GM18520 (cell line): ENCODE results near the gene RNF17.
"Not testable (repeated sequence)": the region's sequence is repeated elsewhere in the genome, so short reads cannot be mapped to it uniquely, and the experiment has no call there.

Experiments
- ATAC-seq: cut with Tn5 transposase; IDR thresholded peaks from one replicate; pipeline ENCODE4 v1.9.1; 2021; ENCODE audit not compliant: unreplicated experiment

RNF17 gene

GRCh38 chr13:24742294-24742693 lies 21.7 kb upstream of the RNF17 start:
- no peak for ATAC-seq

DNA sequence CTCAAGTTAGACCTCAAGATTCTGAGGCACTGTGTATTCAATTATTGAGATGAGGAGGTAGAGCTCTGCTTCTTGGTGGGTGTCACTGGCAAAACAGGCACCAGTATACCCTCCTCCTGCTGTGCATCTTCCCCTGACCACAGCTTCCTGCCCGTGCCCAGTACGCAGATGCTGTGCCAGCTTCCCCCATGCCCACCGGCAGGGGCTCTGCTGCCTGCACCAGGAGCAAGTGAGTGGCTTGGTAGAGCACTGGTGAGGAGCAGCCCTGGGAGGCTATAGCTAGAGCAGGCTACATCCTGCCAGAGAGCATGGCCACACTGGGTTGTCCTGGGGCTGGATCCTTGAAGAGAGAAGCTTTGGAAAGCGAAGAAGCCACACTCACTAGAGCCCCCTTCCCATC lies 21.0 kb upstream of the RNF17 start:
- ATAC-seq, result no peak

- ATAC-seq, result no peak
Observed at GRCh38 chr13:24744247-24744646, 19.7 kb upstream of the RNF17 start.

- ATAC-seq, result no peak
Observed at GRCh38 chr13:24745516-24745860, 18.5 kb upstream of the RNF17 start.

- no peak for ATAC-seq
Observed at GRCh38 chr13:24745861-24746617, 17.9 kb upstream of the RNF17 start.

- no peak for ATAC-seq
Observed at GRCh38 chr13:24746618-24747247, 17.2 kb upstream of the RNF17 start.

GRCh38 chr13:24747248-24748060 lies 16.5 kb upstream of the RNF17 start:
- ATAC-seq, result no peak

DNA sequence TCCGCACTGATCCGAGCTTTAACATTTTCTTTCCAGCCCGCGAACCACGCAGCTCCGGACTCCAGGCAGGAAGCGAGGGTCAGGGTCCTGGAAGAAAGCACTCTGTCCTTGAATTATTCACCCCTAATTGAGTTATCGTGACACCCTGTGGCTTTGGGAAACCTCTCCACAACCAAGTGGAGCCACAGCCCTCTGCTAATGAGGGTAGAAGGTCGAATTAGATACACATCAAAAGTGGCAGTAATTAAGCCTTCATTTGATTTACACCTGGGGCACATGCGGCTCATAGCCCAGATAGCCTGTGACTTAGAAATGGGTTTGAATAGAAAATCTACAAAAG lies 15.9 kb upstream of the RNF17 start:
- no peak for ATAC-seq

GRCh38 chr13:24759197-24759596 lies 4.8 kb upstream of the RNF17 start:
- no peak for ATAC-seq

GRCh38 chr13:24764276-24764630 lies 284 bp downstream of the RNF17 start:
- ATAC-seq, result no peak

DNA sequence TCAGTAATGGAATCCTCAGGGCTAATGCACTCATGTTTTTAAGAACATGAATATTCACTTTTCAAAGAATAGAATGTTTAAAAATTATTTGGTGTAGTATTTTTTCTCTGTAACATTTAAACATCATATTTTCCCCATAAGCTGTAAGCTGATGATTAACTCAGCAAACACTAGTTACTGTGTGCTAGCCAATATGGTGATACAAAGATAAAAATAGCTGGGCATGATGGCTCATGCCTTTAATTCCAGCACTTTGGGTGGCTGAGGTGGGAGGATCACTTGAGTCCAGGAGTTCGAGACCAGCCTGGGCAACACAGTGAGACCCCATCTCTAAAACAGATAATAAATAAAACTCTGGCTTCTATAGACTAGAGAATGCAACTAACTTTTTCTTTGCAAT lies 13.2 kb downstream of the RNF17 start:
- no peak for ATAC-seq

- no peak for ATAC-seq
Observed at GRCh38 chr13:24784319-24784718, 20.4 kb downstream of the RNF17 start.

DNA sequence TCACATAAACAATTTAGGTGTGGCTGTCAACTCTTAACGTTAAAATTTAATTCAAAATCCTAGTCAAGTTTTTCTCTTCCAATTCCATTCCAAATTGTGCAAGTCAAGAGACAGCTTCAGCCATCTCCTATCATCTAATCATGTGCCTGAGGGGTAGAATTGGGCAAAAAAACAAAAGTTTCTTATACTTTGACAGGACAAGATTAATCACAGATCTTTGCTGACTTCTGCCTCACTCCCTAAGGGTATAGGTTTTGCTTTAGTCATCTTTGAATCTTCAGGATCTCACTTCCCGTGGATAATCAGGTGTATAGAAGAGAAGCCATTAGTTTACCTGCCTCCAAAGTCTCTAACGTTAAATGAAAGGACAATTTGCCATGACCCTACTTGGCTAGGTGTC lies 24.6 kb downstream of the RNF17 start:
- no peak for ATAC-seq

DNA sequence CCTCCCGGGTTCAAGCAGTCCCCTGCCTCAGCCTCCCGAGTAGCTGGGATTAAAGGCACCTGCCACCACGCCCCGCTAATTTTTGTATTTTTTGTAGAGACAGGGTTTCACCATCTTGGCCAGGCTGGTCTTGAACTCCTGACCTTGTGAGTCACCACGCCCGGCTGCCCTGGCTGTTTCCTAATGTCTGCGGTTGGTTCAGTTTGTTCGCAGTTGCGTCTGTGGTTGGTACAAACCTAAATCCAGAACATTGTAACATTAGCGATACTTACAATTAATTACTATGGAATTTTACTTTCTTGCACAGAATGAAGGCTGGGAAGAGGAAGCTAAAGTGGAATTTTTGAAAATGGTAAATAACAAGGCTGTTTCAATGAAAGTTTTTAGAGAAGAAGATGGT lies 38.1 kb downstream of the RNF17 start:
- no peak for ATAC-seq

- ATAC-seq, result no peak
Observed at GRCh38 chr13:24821207-24821606, 57.2 kb downstream of the RNF17 start.

DNA sequence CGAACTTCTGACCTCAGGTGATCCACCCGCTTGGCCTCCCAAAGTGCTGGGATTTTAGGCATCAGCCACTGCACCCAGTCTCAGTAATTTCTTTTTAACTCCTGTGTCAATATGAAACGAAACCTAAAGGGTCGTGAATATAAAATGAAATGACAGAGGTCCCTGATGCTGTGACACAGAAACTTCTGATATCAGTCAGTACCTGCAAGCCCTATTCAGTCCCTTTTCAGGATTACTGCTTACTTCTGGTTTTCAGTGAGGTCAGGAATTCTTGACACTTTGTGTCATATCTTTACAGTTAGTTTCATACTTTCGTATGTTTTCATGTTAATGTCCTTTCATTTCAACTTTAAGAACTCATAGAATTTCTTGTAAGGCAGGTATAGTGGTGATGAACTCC lies 58.7 kb downstream of the RNF17 start:
- ATAC-seq, result peak; percentile 44

GRCh38 chr13:24823122-24823710 lies 59.2 kb downstream of the RNF17 start:
- ATAC-seq, result not testable (repeated sequence)

DNA sequence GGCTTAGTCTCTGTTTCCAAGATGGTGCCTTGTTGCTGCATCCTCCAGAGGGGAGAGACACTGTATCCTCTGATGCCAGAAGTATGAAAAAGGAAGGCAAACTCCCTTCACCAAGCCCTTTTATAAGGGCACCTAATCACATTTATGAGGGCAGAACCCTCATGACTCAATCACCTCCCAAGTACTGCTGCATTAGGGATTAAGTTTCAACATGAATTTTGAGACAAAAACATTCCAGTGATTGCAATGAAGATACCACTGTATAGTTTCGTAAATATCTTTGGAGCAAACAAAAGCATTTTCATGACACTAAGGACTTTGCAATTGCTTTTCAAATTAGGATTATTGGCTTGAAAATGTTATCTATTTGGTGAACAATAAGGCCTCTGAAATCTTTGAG lies 63.8 kb downstream of the RNF17 start:
- ATAC-seq, result no peak

DNA sequence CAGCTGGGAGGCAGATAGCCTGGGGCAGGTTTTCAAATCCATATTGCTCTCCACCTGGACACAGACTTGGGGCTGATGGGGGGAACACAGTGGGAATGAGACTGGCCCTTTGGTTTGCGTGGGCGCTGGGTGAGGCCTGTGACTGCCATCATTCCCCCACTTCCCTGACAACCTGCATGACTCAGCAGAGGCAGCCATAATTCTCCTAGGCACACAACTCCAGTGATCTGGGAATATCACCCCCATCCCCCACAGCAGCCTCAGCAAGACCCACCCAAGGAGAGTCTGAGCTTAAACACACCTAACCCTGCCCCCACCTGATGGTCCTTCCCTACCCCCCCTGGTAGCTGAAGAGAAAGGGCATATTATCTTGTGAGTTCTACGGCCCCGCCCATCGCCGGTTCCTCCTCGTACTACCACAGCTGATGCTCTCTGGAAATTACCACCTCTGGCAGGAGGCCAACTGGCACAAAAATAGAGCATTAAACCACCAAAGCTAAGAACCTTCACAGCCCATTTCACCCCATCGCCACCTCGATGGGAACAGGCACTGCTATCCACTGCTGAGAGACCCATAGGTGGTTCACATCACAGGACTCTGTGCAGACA lies 71.0 kb downstream of the RNF17 start:
- no peak for ATAC-seq

- ATAC-seq, result not testable (repeated sequence)
Observed at GRCh38 chr13:24837528-24837927, 73.6 kb downstream of the RNF17 start.

- ATAC-seq, result no peak
Observed at GRCh38 chr13:24842549-24843274, 78.7 kb downstream of the RNF17 start.
